ENCODE data around the gene ADIPOR2.

DNA sequence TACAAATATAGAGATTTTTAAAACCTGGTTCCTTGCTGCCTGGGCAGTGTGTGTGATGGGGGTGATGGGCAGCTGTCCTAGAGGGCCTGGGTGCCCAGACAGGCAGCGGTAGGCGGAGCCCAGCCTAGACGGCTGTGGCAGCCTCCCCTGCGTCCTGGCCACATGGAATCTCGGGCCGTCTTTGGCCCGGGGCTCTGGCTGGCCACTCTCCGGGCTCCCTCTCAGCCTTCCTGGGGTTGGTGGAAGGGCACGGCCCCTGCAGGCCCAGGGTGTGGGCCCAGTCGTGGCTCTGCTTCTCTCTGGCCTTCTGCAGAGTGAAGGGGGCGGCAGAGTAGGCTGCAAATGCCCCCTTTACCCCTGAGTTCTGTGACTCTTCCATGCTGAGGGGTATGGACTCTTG is 131.8 kb downstream of the ADIPOR2 start:
- TF ChIP-seq CTCF (conservative IDR thresholded peaks at IDR 0.05 in 1 of 2, IDR thresholded peaks at IDR 0.05 in 1 of 2; ENCODE audit: extremely low read depth in 1 of 2, insufficient read depth in 1 of 2, low read depth in 1 of 2, low read length in 2 of 2) (no peak), EZH2 (IDR thresholded peaks at IDR 0.05; ENCODE audit: borderline replicate concordance, low read length) (no peak)
